Upper lobe of right lung (tissue), 1 donor: ENCODE data around the gene SFSWAP. TPM values are rescaled to one million over a fixed set of nuclear protein-coding genes. Genes with fewer than 3 reads are reported as not detected.
A peak's percentile ranks its signal among the peaks of the same experiment; 100 is the strongest.
"Not testable (repeated sequence)": the region's sequence is repeated elsewhere in the genome, so short reads cannot be mapped to it uniquely, and the experiment has no call there.

Experiments used
- ATAC-seq: fragments of 200-7000 bp; cut with Tn5 transposase; one replicate; pipeline ENCODE4 v1.9.1; 2020; ENCODE audit warnings: mild to moderate bottlenecking, moderate library complexity
- DNase-seq: peaks from one replicate; pipeline ENCODE4 v3.0.0-alpha.2; 2020
- H3K27ac ChIP-seq: fragments of 200-600 bp; one replicate; pipeline ENCODE4 v1.8.0; 2022
- H3K27me3 ChIP-seq: fragments of 200-600 bp; one replicate; pipeline ENCODE4 v1.8.0; 2022; ENCODE audit warnings: mild to moderate bottlenecking
- H3K36me3 ChIP-seq: fragments of 200-600 bp; one replicate; pipeline ENCODE4 v1.8.0; 2022
- H3K4me1 ChIP-seq: fragments of 200-600 bp; one replicate; pipeline ENCODE4 v1.8.0; 2022
- H3K4me3 ChIP-seq: fragments of 200-600 bp; one replicate; pipeline ENCODE4 v1.8.0; 2022; ENCODE audit warnings: mild to moderate bottlenecking
- H3K9me3 ChIP-seq: fragments of 200-600 bp; one replicate; pipeline ENCODE4 v1.8.0; 2022
- CTCF ChIP-seq: fragments of 200-600 bp; IDR thresholded peaks from one replicate; pipeline ENCODE4 v1.8.0; 2022; ENCODE audit warnings: antibody characterized with exemption
- intact Hi-C: fragments of 100-400 bp; cut with DNase I; formaldehyde crosslinking; loops from one replicate; pipeline ENCODE4 v1.11.0; 2022
- total RNA-seq: library from RNA; stranded (reverse); fragmentation: NEBNext Ultra II Directional; extraction: Animal tissue kit (Norgen Biotek cat#: 25700); gene quantifications from one replicate; pipeline ENCODE4 v1.2.1, GENCODE V29; 2021
- donor health status: DM: no; HTN: yes; CAD: no; lungs with severe emphysema.

SFSWAP gene
- total RNA-seq, 1 donor from 2014 or later, result 51.2 TPM

- Histone ChIP-seq H3K27ac (no peak overlapping the region), H3K4me1 (no peaks in the 10 kb centered on the region), H3K36me3 (peaks cover 70% of the 10 kb centered on the region), H3K4me3 (no peak overlapping the region), H3K9me3 (no peaks in the 10 kb centered on the region), H3K27me3 (no peaks in the 10 kb centered on the region)
- DNase-seq (no peak), ATAC-seq (no peak)
- TF ChIP-seq CTCF, result no peak
- intact Hi-C loops, result no loop called here
These were observed 24.9 kb downstream of the SFSWAP start for GRCh38 chr12:131735476-131736445.

- Histone ChIP-seq H3K27me3 (no peaks in the 10 kb centered on the region), H3K9me3 (no peaks in the 10 kb centered on the region), H3K4me3 (no peak overlapping the region), H3K27ac (no peak overlapping the region), H3K4me1 (no peaks in the 10 kb centered on the region), H3K36me3 (peaks cover 70% of the 10 kb centered on the region)
- DNase-seq, result no peak
- intact Hi-C loops, result no loop called here
- no peak for TF ChIP-seq CTCF
- no peak for ATAC-seq
These were observed 25.7 kb downstream of the SFSWAP start for GRCh38 chr12:131736446-131737149.

- Histone ChIP-seq H3K27ac (no peak overlapping the region), H3K9me3 (no peaks in the 10 kb centered on the region), H3K4me3 (no peak overlapping the region), H3K27me3 (no peaks in the 10 kb centered on the region), H3K36me3 (peaks cover 69% of the 10 kb centered on the region), H3K4me1 (no peaks in the 10 kb centered on the region)
- TF ChIP-seq CTCF, result no peak
- peak; percentile 96 for ATAC-seq
- DNase-seq, result peak; percentile 81
- intact Hi-C loops, result no loop called here
These were observed 26.4 kb downstream of the SFSWAP start for GRCh38 chr12:131737150-131737827.

GRCh38 chr12:131738196-131738595, 27.3 kb downstream of the SFSWAP start:
- DNase-seq, result no peak
- no peak for ATAC-seq
- TF ChIP-seq CTCF, result no peak
- intact Hi-C loops, result no loop called here
- peaks cover 69% of the 10 kb centered on the region for H3K36me3 ChIP-seq
- H3K27me3 ChIP-seq, result no peaks in the 10 kb centered on the region
- H3K9me3 ChIP-seq, result no peaks in the 10 kb centered on the region
- no peak overlapping the region for H3K27ac ChIP-seq
- H3K4me1 ChIP-seq, result no peaks in the 10 kb centered on the region
- no peak overlapping the region for H3K4me3 ChIP-seq

- no peak for TF ChIP-seq CTCF
- H3K4me3 ChIP-seq, result no peak overlapping the region
- no peak for ATAC-seq
- H3K9me3 ChIP-seq, result no peaks in the 10 kb centered on the region
- peaks cover 64% of the 10 kb centered on the region for H3K36me3 ChIP-seq
- no peaks in the 10 kb centered on the region for H3K27me3 ChIP-seq
- no peak for DNase-seq
- intact Hi-C loops, result no loop called here
- no peak overlapping the region for H3K27ac ChIP-seq
- H3K4me1 ChIP-seq, result no peaks in the 10 kb centered on the region
These were observed 29.7 kb downstream of the SFSWAP start for GRCh38 chr12:131740626-131741025.

- peaks cover 79% of the 10 kb centered on the region for H3K36me3 ChIP-seq
- not testable (repeated sequence) for DNase-seq, H3K4me1 ChIP-seq
These were observed 31.9 kb downstream of the SFSWAP start for GRCh38 chr12:131742761-131743160.

GRCh38 chr12:131743410-131743809, 32.5 kb downstream of the SFSWAP start:
- H3K27me3 ChIP-seq, H3K4me1 ChIP-seq, DNase-seq, ATAC-seq, H3K27ac ChIP-seq, intact Hi-C loops, H3K4me3 ChIP-seq, H3K9me3 ChIP-seq: not testable (repeated sequence)
- H3K36me3 ChIP-seq, result peaks cover 85% of the 10 kb centered on the region

More at GRCh38 chr12:131742761-131743160, 31.9 kb downstream of the SFSWAP start:
- H3K27ac ChIP-seq, H3K9me3 ChIP-seq, intact Hi-C loops, H3K27me3 ChIP-seq, ATAC-seq, H3K4me3 ChIP-seq: not testable (repeated sequence)

- DNase-seq, ATAC-seq, H3K4me3 ChIP-seq, H3K27ac ChIP-seq, intact Hi-C loops, H3K4me1 ChIP-seq, H3K9me3 ChIP-seq, H3K27me3 ChIP-seq: not testable (repeated sequence)
- H3K36me3 ChIP-seq, result peaks cover 89% of the 10 kb centered on the region
These were observed 33.0 kb downstream of the SFSWAP start for GRCh38 chr12:131743880-131744279.
